NCI-H446 (cell line): Measurements from ENCODE around the gene OR2J1.
A peak's percentile ranks its signal among the peaks of the same experiment; 100 is the strongest.
"Not testable (repeated sequence)": the region's sequence is repeated elsewhere in the genome, so short reads cannot be mapped to it uniquely, and the experiment has no call there.

Source experiments
- DNase-seq, 2 experiments: peaks; one replicate each; lab custom pipeline; 2025; lab: John Stamatoyannopoulos, UW

Gene OR2J1

DNA sequence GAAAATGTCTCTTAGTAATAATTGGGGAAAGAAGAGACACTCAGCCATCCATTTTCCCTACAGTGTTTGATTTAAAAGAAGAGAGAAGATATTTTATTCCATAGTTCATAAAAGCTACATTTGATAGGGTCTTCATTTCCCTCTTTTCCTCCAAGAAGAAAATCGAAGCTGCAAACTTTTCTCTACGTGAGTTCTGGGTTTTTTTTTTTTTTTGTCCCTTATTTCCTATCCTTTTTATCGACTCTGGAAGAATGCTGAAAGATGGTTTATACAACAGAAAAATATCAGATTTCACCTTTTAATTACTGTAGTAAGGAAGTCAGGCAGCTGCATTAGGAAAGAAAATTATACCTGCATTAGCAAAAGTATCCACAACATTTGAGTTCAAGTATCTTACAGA, at the start of gene OR2J1:
Gene OR2J1, plus strand, starts transcription at position 301 of the 400 bp plus-strand sequence. CDS start 1,453 bp downstream, outside the sequence.
- DNase-seq: no peak

DNA sequence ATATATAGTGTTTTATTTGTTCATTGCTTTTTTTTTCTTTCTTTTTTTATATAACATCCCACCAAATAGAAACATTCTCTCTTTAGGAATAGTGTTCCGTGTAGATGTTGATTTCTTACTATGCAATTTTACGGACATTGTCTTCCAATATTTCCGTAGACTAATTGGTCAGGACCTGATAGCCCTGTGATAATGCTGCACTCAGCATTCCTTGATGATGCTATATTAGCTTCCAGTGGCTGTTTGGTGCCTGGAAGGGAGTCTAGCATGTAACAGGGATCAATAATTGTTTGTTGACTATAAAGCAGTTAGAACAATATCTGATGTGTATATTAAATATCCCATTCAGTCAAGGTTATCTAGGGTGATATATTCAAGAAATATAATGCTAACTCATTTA, 47.6 kb upstream of the OR2J1 start:
- DNase-seq: no peak

DNA sequence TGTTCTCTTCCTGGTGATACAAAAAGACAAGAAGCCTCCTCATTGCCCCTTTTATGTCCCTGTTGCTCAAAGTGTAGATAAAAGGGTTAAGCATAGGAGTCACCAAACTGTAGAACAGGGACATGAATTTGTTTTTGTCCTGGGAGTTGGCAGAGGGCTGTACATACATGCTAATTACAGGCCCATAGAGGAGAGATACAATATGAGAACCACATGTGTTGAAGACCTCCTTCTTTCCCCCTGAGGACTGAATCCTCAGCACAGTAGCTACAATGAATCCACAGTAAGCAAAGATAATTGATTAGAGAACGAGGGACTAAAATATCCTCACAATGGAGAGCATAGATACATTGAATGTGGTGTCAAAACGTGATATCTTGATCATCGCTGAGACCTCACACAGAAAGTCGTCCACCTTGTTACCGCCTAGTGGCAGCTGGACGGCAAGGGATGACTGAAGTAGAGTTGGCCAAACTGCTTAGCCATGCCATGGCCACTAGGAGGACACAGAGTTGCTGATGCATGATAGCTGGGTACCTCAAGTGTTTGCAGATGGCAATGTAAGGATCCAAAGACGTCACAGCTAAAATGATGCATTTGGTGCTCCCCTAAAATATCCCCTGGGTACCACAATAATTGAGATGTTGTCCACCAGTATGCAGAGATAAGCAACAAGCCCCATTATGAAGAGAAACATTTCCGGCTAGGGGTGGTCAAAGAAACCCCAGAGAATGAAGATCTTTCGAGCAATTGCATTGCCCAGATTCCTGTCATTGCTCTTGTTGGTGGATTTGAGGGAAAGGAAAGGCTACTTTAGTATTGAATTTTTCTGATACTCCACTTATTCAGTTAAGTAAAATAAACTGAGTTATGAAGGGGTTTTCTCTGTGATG, 27.2 kb upstream of the OR2J1 start:
- peak in 1 of 2 experiments; percentile 8 for DNase-seq

DNA sequence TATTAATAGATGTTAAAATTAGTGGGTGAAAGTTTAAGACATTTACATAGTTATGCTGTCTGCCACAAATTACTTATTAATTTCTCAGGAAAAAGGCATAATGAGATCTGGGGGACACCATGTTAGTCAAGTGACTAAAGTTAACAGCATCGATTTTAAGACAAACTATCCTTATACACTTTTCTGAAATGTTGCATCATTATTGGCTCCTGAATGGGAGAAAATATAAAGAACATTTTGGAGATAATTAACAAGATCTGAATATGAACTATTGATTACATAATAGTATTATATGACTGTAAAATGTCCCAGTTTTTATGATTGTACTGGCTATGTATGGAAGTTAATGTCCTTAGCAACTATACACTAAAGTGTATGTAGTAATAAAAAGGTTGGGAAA, 20.1 kb upstream of the OR2J1 start:
- DNase-seq: no peak

DNA sequence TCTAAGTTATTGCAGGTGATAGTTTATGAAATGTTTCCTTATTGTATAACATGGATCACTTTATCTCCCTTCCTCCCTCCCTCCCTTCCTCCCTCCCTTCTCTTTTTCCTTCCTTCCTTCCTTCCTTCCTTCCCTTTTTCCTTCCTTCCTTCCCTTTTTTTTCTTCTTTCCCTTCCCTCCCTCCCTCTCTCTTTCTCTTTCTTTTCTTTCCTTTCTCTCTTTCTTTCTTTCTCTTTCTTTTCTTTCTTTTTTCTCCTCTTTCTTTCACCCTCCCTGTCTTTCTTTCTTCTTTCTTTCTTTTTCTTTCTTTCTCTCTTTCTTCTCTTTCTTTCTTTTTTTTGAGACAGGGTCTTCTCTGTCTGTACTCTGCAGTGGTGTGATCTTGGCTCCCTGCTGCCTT, 18.0 kb upstream of the OR2J1 start:
- DNase-seq: no peak

DNA sequence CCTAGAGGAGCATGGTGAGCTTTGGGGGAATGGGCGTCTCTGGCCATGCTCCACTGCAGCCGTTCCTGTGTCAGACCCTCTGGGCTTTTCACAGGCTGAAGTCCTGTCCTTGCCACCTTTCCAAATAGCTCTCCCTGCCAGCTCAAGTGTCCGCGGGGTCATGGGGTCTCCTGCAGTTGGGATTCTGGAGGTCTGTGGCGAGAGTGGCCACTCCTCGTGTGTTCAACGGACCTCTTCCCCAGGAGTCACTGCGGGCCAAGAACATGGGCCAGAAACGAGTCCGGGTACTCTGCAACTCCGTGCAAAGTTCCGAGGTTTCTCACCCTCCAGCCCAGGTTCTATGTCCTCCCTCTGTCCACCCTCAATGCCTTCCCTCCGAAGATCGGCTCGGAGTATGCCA, 16.8 kb upstream of the OR2J1 start:
- no peak for DNase-seq

DNA sequence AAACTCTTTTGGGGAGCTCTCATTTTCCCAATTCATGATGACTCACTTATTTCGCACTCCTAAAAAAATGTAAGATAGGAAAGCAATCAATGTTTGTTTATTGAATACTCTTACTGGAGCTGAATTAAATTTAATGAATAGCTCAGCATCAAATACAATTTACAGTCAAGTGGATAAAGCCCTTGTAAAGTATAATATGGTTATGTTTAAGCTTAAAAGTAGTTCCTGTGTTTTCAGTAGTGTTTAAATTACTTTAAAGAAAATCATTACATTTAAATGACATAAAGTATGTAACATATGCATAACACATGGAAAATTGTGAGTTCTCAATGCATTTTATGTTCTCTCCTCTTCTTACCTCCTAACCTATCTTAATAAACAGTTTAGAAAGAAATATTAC, 12.1 kb upstream of the OR2J1 start, which contains the start of gene OR2B3:
Gene OR2B3, minus strand, starts transcription at position 101 of the 400 bp plus-strand sequence. Its CDS starts 65 bp downstream, at position 36.
- DNase-seq: no peak

DNA sequence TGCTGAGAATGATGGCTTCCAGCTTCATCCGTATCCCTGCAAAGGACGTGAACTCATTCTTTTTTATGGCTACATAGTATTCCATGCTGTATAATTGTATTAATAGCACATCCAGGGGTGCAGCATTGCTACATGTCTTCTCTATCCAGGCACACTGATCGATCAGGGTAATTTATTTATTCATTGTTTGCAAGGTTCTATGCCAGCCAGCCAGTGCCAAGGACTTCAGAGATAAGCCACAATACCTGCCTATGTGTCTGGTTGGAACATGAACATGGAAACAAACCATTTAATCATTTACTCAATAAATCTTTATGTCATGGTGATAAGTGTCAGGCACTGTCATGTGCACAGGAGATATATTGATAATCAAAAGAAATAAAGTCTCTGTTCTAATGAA, 6.3 kb upstream of the OR2J1 start:
- no peak for DNase-seq

DNA sequence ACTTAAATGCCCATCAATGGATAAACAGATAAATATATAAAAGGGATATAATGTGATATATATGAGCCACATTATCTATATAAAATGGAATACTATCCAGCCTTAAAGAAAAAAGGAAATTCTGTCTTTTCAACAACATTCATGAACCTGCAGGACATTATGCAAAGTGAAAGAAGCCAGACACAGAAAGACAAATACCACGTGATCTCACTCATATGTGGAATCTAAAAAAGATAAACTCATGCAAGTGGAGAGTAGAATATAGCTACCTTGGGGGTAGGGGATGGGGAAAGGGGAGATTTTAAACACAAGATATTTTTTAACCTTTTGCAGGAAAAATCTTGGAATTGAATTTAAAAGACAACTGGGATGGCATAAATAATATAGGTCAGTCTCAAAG, 1.5 kb upstream of the OR2J1 start:
- no peak for DNase-seq

DNA sequence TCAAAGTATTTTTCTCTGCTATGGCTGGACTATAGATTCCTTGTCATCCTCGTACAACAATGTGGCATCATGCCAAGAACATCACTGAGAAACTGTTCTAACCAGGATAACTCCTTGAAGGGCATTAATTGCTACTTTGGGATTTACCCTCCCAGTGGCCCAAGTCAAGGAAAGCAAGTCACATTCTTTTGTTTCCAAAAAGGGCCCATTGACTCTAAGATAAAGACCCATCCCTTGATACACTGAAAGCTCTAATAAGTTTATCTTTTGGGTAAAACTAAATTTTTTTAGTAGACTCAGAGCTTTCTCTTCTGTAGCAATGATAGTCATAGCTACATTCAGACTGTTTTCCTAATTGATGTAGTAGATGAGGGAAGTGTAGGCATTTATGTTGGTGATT, 8.5 kb downstream of the OR2J1 start, which contains the start of gene OR2J3:
Gene OR2J3, plus strand, starts transcription at position 301 of the 400 bp plus-strand sequence. CDS start 3,833 bp downstream, outside the sequence.
- no peak for DNase-seq

DNA sequence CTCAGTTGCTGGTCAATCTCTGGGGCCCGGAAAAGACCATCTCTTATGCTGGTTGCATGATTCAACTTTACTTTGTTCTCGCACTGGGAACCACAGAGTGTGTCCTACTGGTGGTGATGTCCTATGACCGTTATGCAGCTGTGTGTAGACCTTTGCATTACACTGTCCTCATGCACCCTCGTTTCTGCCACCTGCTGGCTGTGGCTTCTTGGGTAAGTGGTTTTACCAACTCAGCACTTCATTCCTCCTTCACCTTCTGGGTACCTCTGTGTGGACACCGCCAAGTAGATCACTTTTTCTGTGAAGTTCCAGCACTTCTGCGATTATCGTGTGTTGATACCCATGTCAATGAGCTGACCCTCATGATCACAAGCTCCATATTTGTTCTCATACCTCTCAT, 12.8 kb downstream of the OR2J1 start:
- DNase-seq: no peak

DNA sequence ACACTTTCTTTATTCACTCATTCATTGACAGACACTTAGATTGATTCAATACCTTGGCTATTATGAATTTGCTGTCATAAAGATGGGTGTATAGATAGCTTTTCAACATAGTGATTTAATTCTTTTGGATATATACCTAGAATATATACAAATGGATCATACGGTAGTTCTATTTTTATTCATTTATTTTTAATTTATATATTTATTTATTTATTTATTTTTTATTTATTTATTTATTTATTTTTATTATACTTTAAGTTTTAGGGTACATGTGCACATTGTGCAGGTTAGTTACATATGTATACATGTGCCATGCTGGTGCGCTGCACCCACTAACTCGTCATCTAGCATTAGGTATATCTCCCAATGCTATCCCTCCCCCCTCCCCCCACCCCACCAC, 15.7 kb downstream of the OR2J1 start:
- DNase-seq: not testable (repeated sequence)

DNA sequence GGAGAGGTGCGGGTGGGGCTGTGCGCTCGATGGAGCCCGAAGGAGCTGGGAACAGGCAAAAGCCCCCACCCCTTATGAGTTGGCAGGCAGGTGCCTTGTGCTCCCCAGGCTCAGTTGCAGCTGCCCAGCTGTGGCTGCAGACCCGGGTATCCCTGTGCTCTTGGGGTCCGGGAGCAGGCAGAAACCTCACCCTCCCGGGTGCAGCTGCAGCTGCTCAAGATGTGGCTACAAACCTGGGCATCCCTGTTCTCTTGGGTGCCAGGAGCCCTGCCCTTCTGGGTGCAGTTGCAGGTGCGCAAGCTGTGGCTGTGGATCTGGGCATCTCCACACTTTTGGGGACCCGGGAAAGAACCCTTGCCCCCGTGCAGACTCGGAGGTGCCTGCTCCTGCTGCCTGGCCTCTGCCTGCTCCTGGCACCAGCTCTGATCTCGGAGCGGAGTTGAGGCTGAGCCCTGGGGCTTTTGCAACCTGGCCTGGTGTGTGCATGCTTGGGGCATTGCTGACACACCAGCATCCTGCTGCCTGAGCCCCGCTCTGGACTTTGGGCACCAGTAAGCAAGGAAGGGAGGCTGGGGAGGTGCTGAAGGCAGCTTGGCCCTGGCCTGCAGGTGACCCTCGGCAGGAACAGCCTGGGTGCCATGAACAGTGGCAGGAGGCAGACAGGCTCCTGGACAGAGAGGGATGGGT, 30.2 kb downstream of the OR2J1 start:
- no peak for DNase-seq

DNA sequence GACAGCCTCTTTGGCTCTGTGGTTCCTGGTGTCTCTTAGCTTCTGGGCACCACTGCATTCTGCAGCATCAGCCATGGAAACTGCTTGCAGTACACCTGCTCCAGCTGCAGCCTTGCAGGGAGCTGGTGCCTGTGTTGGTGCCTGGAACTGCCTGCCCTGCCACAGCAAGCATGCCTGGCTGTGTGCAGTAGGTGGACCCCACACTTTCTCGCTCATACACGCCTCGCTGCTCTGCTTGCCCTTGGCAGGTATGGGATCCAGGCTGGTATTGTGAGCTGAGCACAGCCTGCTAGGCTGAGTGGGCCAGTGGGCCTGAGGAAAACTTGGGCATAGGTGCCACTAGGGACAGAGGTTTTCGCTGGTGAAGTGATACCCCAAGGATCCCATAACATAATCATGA, 31.4 kb downstream of the OR2J1 start:
- no peak for DNase-seq

DNA sequence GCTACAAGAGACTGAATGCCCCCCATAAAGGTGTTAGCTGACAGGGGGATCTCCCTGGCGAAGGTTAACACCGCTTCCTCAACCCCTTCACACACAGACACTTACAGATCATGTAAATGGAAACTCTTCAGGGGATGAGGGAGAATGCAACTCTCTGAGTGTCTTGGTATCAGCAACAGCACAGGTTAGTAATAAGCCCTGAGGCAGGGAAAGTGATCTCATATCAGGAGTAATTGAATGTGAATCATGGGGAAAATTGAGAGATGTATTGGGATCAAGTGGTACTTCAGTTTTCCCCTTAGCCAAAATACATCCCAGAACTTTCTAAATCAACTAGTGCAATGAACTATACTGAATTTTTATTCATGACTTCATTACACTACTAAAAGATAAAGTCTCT, 32.4 kb downstream of the OR2J1 start:
- DNase-seq: no peak

DNA sequence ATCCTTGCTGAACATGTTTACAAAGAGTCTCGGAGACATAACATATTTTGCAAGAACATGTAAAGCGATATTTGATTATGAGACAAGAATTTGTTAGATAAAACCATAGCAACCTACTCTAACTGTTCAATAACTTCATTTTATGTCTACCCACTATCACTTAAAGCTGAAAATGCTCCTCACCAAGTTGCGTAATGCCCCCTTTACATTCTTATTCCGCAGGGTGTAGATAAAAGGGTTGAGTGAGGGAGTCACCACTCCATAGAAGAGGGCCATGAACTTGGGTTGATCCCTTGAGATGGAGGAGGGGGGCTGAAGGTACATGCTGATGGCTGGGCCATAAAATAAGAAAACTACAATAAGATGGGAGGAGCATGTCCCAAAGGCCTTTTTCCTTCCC, 38.4 kb downstream of the OR2J1 start:
- no peak for DNase-seq

DNA sequence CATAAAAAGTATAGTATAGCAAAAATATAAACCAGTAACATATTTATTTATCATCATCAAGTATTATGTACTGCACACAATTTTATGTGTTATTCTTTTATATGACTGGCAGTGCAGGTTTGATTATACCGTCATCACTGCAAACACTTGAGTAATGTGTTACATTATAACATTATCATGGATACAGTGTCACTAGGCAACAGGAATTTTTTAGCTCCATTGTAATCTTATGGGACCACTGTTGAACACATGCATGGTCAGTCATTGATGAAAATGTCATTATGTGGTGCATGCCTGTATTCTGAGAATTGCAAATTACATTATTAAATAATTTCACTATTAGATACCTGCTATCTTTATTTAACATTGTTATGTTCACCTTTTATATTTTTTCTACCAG, 42.3 kb downstream of the OR2J1 start:
- no peak for DNase-seq

DNA sequence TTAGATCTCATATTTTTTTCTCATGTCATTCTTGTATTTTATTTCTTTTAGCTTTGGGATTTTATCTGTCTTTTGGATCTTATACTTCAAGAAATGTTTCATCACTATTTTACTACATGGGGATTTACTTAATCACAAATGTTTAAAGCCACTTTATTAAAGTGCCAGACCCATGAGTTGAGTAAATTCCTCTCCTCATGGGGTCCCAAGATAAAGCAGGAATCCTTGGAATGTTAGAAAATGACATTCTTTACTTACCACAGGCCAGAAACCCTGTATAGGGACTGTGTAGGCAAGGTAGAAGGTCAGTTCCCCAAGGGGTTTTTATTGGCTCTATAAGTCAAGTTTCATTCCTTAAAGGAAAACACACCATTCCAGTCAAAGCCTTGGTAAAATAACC, 43.0 kb downstream of the OR2J1 start:
- no peak for DNase-seq

DNA sequence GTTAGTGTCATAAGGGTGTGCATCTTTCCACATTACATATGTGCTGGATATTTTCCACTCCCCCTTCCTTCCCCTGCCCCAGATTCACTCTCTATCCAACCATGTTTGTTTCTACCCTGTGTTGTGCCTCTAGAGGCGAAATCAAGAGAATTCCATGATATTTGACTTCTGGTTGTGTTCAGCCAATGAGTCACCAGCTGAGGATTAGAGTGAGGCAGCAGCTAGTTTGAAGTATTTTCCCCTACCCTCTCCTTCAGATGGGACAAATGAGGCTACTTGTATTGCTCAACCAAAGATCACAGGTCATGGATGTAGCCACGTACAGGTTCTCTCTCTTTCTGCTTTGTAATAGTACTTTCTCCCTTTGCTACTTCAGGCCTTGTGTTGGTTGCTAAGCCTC, 46.9 kb downstream of the OR2J1 start:
- no peak for DNase-seq

DNA sequence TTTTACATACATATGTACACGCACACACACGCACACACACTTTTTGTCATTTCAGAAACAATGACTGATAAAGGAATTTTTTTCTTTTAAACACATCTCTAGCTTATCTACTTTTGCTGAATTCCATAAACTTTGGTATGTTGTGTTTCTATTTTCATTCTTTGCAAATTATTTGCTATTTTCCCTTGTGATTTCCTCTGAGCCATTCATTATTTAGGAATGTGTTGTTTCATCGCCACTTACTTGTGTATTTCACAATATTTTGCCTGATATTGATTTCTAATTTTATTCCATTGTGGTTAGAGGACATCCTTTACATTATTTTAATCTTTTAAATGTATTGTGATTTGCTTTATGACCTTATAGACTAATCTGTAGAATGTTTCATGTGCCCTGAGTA, 47.8 kb downstream of the OR2J1 start:
- DNase-seq: no peak

DNA sequence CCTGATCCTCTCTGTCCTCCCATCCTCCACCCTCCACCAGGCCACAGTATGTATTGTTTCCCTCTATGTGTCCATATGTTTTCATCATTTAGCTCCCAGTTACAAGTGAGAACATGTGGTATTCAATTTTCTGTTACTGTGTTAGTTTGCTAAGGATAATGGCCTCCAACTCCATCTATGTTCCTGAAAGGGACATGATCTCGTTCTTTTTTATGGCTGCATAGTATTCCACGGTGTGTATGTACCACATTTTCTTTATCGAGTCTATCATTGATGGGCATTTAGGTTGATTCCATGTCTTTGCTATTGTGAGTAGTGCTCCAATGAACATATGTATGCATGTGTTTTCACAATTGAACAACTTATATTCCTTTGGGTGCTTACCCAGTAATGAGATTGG, 50.2 kb downstream of the OR2J1 start:
- not testable (repeated sequence) for DNase-seq
